ENCODE measurements around the gene MGME1. TPM values are rescaled to one million over a fixed set of nuclear protein-coding genes. Genes with fewer than 3 reads are reported as not detected.

Gene MGME1
- total and polyA plus RNA-seq, 2 of the 13 experiments (the other 11 are each of a cell fraction or from before 2014, with no cell fraction given), result 36.7 to 66.6 TPM

GRCh38 chr20:17985388-17986018, 16.7 kb downstream of the MGME1 start (continued):
- TF ChIP-seq AFF4 (CRISPR knock-in tag; IDR thresholded peaks at IDR 0.05) (peak; percentile 56; the same call in 1 of the 2 replicates), ATF7-NPFF (CRISPR knock-in tag; IDR thresholded peaks at IDR 0.05; ENCODE audit: low read depth) (no peak), GPN1 (CRISPR knock-in tag; IDR thresholded peaks at IDR 0.05; ENCODE audit: borderline replicate concordance) (no peak), RFX1 (IDR thresholded peaks at IDR 0.05) (no peak), ZNF33A (CRISPR knock-in tag; IDR thresholded peaks at IDR 0.05; ENCODE audit: borderline replicate concordance) (no peak), RBAK (CRISPR knock-in tag; IDR thresholded peaks at IDR 0.05) (peak; percentile 53; the same call in 1 of the 2 replicates), RORA (CRISPR knock-in tag; IDR thresholded peaks at IDR 0.05) (no peak), TP53 (CRISPR knock-in tag; conservative IDR thresholded peaks at IDR 0.05) (no peak), ZSCAN29 (CRISPR knock-in tag; conservative IDR thresholded peaks at IDR 0.05) (no peak), U2AF2 (IDR thresholded peaks at IDR 0.05; ENCODE audit: low read depth, low read length) (no peak), ZNF251 (CRISPR knock-in tag; IDR thresholded peaks at IDR 0.05) (no peak), NR0B2 (CRISPR knock-in tag; IDR thresholded peaks at IDR 0.05) (no peak), ZSCAN25 (CRISPR knock-in tag; IDR thresholded peaks at IDR 0.05) (no peak), SIX4 (CRISPR knock-in tag; IDR thresholded peaks at IDR 0.05) (peak; percentile 70; the same call in 1 of the 2 replicates), FOXC1 (CRISPR knock-in tag; IDR thresholded peaks at IDR 0.05; ENCODE audit: borderline replicate concordance) (no peak), SPEN (CRISPR knock-in tag; IDR thresholded peaks at IDR 0.05; ENCODE audit: low read depth) (peak; percentile 40; the same call in 1 of the 2 replicates), ZNF569 (CRISPR knock-in tag; IDR thresholded peaks at IDR 0.05; ENCODE audit: borderline replicate concordance) (no peak), TBX3 (IDR thresholded peaks at IDR 0.05; ENCODE audit: borderline replicate concordance) (peak; percentile 69; the same call in 1 of the 2 replicates), RXRA (CRISPR knock-in tag; IDR thresholded peaks at IDR 0.05) (no peak; the same call in 1 of the 2 replicates), CBX2 (IDR thresholded peaks at IDR 0.05; ENCODE audit: low read depth, low read length) (no peak), CBX2 (CRISPR knock-in tag; IDR thresholded peaks at IDR 0.05; ENCODE audit: low read depth) (no peak), KLF6 (CRISPR knock-in tag; IDR thresholded peaks at IDR 0.05) (0 out of 2 replicates have a peak, but pooled peaks have one; percentile 62), SNRNP70 (IDR thresholded peaks at IDR 0.05; ENCODE audit: low read depth, low read length) (no peak), HOXA3 (CRISPR knock-in tag; IDR thresholded peaks at IDR 0.05) (peak; percentile 70), ZNF354B (CRISPR knock-in tag; IDR thresholded peaks at IDR 0.05) (no peak), PLSCR1 (CRISPR knock-in tag; IDR thresholded peaks at IDR 0.05; ENCODE audit: borderline replicate concordance) (no peak), SAP130 (CRISPR knock-in tag; IDR thresholded peaks at IDR 0.05; ENCODE audit: low read depth) (peak; percentile 97), HOXD1 (CRISPR knock-in tag; IDR thresholded peaks at IDR 0.05) (no peak)

Measured in HepG2 (cell line).